Stimulated activated CD4-positive, alpha-beta T cell treated with anti-CD3 and anti-CD28 coated beads, TNF-alpha, amount 100 ng/mL, for 1 hour (primary cell): ENCODE measurements around the gene OSMR.

ENCODE experiments used
- DNase-seq, 3 donors: peaks; one replicate each; pipeline ENCODE4 v3.0.0-alpha.2; 2020; ENCODE audit warnings: low read depth in 3 of 3, low spot score in 1 of 3

The OSMR gene

GRCh38 chr5:38925154-38925925, 79.5 kb downstream of the OSMR start:
- no peak for DNase-seq

GRCh38 chr5:38926121-38926520, 80.3 kb downstream of the OSMR start:
- DNase-seq: no peak

GRCh38 chr5:38927470-38927869, 81.7 kb downstream of the OSMR start:
- DNase-seq: no peak

GRCh38 chr5:38929838-38930237, 84.0 kb downstream of the OSMR start:
- DNase-seq: no peak

- no peak for DNase-seq
Observed at GRCh38 chr5:38931731-38932130, 85.9 kb downstream of the OSMR start.

- DNase-seq: no peak
Observed at GRCh38 chr5:38932854-38933408, 87.1 kb downstream of the OSMR start.

- DNase-seq: no peak
Observed at GRCh38 chr5:38935437-38935836, 89.6 kb downstream of the OSMR start.

- no peak for DNase-seq
Observed at GRCh38 chr5:38936269-38936668, 90.5 kb downstream of the OSMR start.

- DNase-seq: no peak
Observed at GRCh38 chr5:38938424-38938823, 92.6 kb downstream of the OSMR start.

GRCh38 chr5:38938973-38939372, 93.2 kb downstream of the OSMR start:
- no peak for DNase-seq

- no peak for DNase-seq
Observed at GRCh38 chr5:38940230-38940858, 94.5 kb downstream of the OSMR start.

GRCh38 chr5:38941912-38942311, 96.1 kb downstream of the OSMR start:
- DNase-seq: no peak

- DNase-seq: no peak
Observed at GRCh38 chr5:38944282-38944681, 98.5 kb downstream of the OSMR start.

GRCh38 chr5:38948501-38948900, 102.7 kb downstream of the OSMR start:
- no peak for DNase-seq

- no peak for DNase-seq
Observed at GRCh38 chr5:38953426-38954012, 107.7 kb downstream of the OSMR start.

GRCh38 chr5:38961691-38962090, 115.9 kb downstream of the OSMR start:
- DNase-seq: no peak

GRCh38 chr5:38968665-38969064, 122.9 kb downstream of the OSMR start:
- no peak for DNase-seq

GRCh38 chr5:38978036-38978435, 132.2 kb downstream of the OSMR start:
- DNase-seq: no peak

GRCh38 chr5:38979535-38979934, 133.7 kb downstream of the OSMR start:
- DNase-seq: no peak
